ENCODE data around the gene DNAJB8.

DNAJB8 gene

GRCh38 chr3:128420720-128421438 is 45.8 kb downstream of the DNAJB8 start:
- TF ChIP-seq CTCF (IDR thresholded peaks at IDR 0.05; ENCODE audit: low read depth, low read length), result no peak
- no peak overlapping the region for H3K4me3 ChIP-seq (ENCODE audit: low read depth, low read length)

GRCh38 chr3:128420289-128420688 is 46.4 kb downstream of the DNAJB8 start:
- no peak overlapping the region for H3K4me3 ChIP-seq (ENCODE audit: low read depth, low read length)
- no peak for TF ChIP-seq CTCF (IDR thresholded peaks at IDR 0.05; ENCODE audit: low read depth, low read length)

GRCh38 chr3:128419311-128419710 is 47.4 kb downstream of the DNAJB8 start:
- TF ChIP-seq CTCF (IDR thresholded peaks at IDR 0.05; ENCODE audit: low read depth, low read length), result no peak
- no peak overlapping the region for H3K4me3 ChIP-seq (ENCODE audit: low read depth, low read length)

GRCh38 chr3:128418900-128419299 is 47.8 kb downstream of the DNAJB8 start:
- no peak overlapping the region for H3K4me3 ChIP-seq (ENCODE audit: low read depth, low read length)

GRCh38 chr3:128416578-128417211 is 50.0 kb downstream of the DNAJB8 start:
- no peak overlapping the region for H3K4me3 ChIP-seq (ENCODE audit: low read depth, low read length)
- no peak for TF ChIP-seq CTCF (IDR thresholded peaks at IDR 0.05; ENCODE audit: low read depth, low read length)

More at GRCh38 chr3:128418900-128419299, 47.8 kb downstream of the DNAJB8 start:
- TF ChIP-seq CTCF (IDR thresholded peaks at IDR 0.05; ENCODE audit: low read depth, low read length), result no peak

- TF ChIP-seq CTCF (IDR thresholded peaks at IDR 0.05; ENCODE audit: low read depth, low read length), result no peak
- no peak overlapping the region for H3K4me3 ChIP-seq (ENCODE audit: low read depth, low read length)
These were observed 50.7 kb downstream of the DNAJB8 start for GRCh38 chr3:128415773-128416577.
